Ishikawa (cell line): Measurements from ENCODE around the gene GRID2.

Experiments used
- CREB1 ChIP-seq: IDR thresholded peaks from 2 replicates; pipeline ENCODE4 v1.6.1; 2012; ENCODE audit warnings: low read depth
- EGR1 ChIP-seq: IDR thresholded peaks from 2 replicates; pipeline ENCODE4 v1.6.1; 2012
- EP300 ChIP-seq: IDR thresholded peaks from 2 replicates; pipeline ENCODE4 v1.6.1; 2012; ENCODE audit warnings: borderline replicate concordance
- RAD21 ChIP-seq: IDR thresholded peaks from 2 replicates; pipeline ENCODE4 v1.6.1; 2012; ENCODE audit warnings: low read depth
- REST ChIP-seq: IDR thresholded peaks from 2 replicates; pipeline ENCODE4 v1.6.1; 2012; ENCODE audit warnings: low read depth, mild to moderate bottlenecking
- TCF12 ChIP-seq: IDR thresholded peaks from 2 replicates; pipeline ENCODE4 v1.6.1; 2012; ENCODE audit warnings: low read depth
- YY1 ChIP-seq: IDR thresholded peaks from 2 replicates; pipeline ENCODE4 v1.6.1; 2012; ENCODE audit warnings: low read depth
- TF ChIP-seq, protein P1 (sequence below): IDR thresholded peaks from 2 replicates; pipeline ENCODE4 v1.6.1; 2012

DNA sequence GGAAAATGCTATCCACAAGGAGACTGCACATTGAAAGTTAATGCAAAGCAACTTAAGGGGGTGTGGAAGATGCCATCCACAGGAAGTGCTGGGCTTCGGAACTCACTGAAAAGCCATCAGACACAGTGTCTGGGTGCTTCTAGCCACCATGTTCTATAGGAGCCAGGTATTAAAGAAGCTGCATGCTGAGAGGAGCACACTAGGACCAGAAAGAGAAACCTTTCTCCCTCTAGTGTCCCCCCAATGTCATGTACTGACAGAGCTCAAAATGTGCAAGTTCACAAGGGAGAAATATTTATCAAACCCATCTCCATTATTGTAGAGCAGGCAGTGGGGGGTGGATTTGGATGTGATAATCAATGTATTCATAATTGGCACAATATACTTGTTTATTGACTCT lies 510.9 kb downstream of the GRID2 start:
- TF ChIP-seq EGR1 (no peak), EP300 (no peak), CREB1 (no peak), REST (no peak), TCF12 (no peak), YY1 (no peak), RAD21 (no peak)
- TF ChIP-seq, protein P1, sequence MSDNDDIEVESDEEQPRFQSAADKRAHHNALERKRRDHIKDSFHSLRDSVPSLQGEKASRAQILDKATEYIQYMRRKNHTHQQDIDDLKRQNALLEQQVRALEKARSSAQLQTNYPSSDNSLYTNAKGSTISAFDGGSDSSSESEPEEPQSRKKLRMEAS = no peak
